ENCODE measurements around the gene BTK. TPM values are rescaled to one million over a fixed set of nuclear protein-coding genes. Genes with fewer than 3 reads are reported as not detected.

Gene BTK
- total RNA-seq, 2 experiments from 2014 or later: 133 to 140 TPM

DNA sequence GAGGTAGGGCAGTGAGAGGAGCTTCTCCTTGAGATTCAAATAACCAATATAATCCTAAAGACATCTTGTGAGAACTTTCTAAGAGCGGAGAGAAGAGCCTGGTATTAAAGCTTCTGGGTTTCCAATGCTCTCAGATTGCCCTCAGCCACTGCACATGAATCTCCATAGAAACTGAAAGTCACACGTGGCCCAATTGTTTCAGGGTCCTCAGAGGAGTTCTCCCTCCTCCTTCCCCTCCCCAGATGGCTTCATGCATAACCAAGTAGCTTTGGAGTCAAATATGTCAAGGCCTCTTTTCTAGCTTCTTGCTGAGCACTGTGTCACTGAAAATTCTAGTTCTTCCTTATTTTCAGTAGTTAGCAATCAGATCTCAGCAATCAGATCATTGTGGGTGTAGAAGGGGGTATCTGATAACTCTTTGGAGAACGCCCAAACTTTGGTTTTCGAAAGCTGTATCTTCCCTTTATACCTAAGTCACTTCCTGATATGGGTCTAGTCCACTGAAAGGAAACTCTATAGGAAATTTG lies 2.2 kb downstream of the BTK start:
- Histone ChIP-seq H3K9me3 (ENCODE audit: low read length) (no peaks in the 10 kb centered on the region), H3K36me3 (ENCODE audit: insufficient read depth, low read length) (peaks cover 22% of the 10 kb centered on the region), H3K27ac (ENCODE audit: low read depth, low read length, poor library complexity, severe bottlenecking) (peak overlapping the region; percentile 91), H3K4me3 (ENCODE audit: low read depth, low read length, poor library complexity, severe bottlenecking) (peak overlapping the region; percentile 96), H3K9me2 (ENCODE audit: insufficient read depth, low read length) (no peaks in the 10 kb centered on the region), H3K79me2 (ENCODE audit: insufficient read depth, low read depth, low read length) (peaks cover 77% of the 10 kb centered on the region), H3K4me2 (ENCODE audit: low read length) (peak overlapping the region; percentile 89), H2AFZ (ENCODE audit: low read length) (no peak overlapping the region), H3K4me1 (ENCODE audit: insufficient read depth, low read length, poor library complexity, severe bottlenecking) (peaks cover 56% of the 10 kb centered on the region), H4K20me1 (ENCODE audit: insufficient read depth, low read length) (no peaks in the 10 kb centered on the region)
- ChIA-PET CTCF (ENCODE audit: unreplicated experiment) (interaction anchor here (1.4 kb wide), 2 partner anchors 9 to 25 kb away, joined by 4 read pairs; no protein-coding TSS in a partner anchor), POLR2A (interaction anchor here (0.7 to 4.2 kb wide), 12 partner anchors 8 to 418 kb away, joined by 3 to 34 read pairs (median 4); no protein-coding TSS in a partner anchor)
- intact Hi-C loops (cut with micrococcal nuclease; ENCODE audit: unreplicated experiment): loop anchor here (2.0 to 10.0 kb wide), 2 partner anchors 13 to 459 kb away; partner anchors contain the start of gene XKRX
- peak; percentile 86 for DNase-seq (ENCODE audit: low spot score)
- no TSS peak for BruUV-seq (replicated peaks)
- TF ChIP-seq EZH2phosphoT487 (IDR thresholded peaks at IDR 0.05; ENCODE audit: borderline replicate concordance, low read depth, low read length): no peak
- TF ChIP-seq, protein P1, sequence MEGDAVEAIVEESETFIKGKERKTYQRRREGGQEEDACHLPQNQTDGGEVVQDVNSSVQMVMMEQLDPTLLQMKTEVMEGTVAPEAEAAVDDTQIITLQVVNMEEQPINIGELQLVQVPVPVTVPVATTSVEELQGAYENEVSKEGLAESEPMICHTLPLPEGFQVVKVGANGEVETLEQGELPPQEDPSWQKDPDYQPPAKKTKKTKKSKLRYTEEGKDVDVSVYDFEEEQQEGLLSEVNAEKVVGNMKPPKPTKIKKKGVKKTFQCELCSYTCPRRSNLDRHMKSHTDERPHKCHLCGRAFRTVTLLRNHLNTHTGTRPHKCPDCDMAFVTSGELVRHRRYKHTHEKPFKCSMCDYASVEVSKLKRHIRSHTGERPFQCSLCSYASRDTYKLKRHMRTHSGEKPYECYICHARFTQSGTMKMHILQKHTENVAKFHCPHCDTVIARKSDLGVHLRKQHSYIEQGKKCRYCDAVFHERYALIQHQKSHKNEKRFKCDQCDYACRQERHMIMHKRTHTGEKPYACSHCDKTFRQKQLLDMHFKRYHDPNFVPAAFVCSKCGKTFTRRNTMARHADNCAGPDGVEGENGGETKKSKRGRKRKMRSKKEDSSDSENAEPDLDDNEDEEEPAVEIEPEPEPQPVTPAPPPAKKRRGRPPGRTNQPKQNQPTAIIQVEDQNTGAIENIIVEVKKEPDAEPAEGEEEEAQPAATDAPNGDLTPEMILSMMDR (conservative IDR thresholded peaks at IDR 0.05; ENCODE audit: low read length): no peak

DNA sequence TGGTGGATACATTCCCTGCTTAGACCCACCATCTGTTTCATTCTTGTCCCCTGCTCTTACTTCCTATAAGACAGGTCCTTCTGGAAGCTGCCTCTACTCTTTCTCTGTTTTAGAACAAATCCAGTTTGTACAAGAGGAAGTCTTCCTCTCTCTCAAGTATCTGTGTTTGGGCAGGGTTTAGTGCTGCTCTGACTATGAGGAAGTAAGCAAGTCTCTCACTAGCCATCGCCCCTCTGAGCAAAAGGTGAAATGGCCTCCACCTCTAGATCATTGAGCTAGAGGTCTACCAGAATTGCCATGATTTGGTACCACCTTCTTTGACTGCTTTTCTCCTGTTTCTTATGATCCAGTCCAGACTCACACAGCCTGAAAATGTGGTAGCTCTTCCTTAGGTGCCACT lies 8.4 kb downstream of the BTK start:
- Histone ChIP-seq H3K4me2 (ENCODE audit: low read length) (peak overlapping the region; percentile 60), H3K4me3 (ENCODE audit: low read depth, low read length, poor library complexity, severe bottlenecking) (no peak overlapping the region), H3K27ac (ENCODE audit: low read depth, low read length, poor library complexity, severe bottlenecking) (peak overlapping the region; percentile 92), H3K9me2 (ENCODE audit: insufficient read depth, low read length) (no peaks in the 10 kb centered on the region), H3K79me2 (ENCODE audit: insufficient read depth, low read depth, low read length) (peaks cover 87% of the 10 kb centered on the region), H3K4me1 (ENCODE audit: insufficient read depth, low read length, poor library complexity, severe bottlenecking) (peaks cover 68% of the 10 kb centered on the region), H2AFZ (ENCODE audit: low read length) (no peak overlapping the region), H3K36me3 (ENCODE audit: insufficient read depth, low read length) (peaks cover 64% of the 10 kb centered on the region), H3K9me3 (ENCODE audit: low read length) (no peaks in the 10 kb centered on the region), H4K20me1 (ENCODE audit: insufficient read depth, low read length) (no peaks in the 10 kb centered on the region)
- ChIA-PET CTCF (ENCODE audit: unreplicated experiment) (no interaction called here), POLR2A (interaction anchor here (1.1 to 1.7 kb wide), 4 partner anchors 9 to 19 kb away, joined by 3 to 8 read pairs (median 4); partner anchors contain the start of genes BTK and RPL36A)
- no peak for TF ChIP-seq EZH2phosphoT487 (IDR thresholded peaks at IDR 0.05; ENCODE audit: borderline replicate concordance, low read depth, low read length)
- TF ChIP-seq, protein P1 (conservative IDR thresholded peaks at IDR 0.05; ENCODE audit: low read length): no peak
- intact Hi-C loops (cut with micrococcal nuclease; ENCODE audit: unreplicated experiment): no loop called here
- peak; percentile 60 for DNase-seq (ENCODE audit: low spot score)
- BruUV-seq (replicated peaks): no TSS peak
